ENCODE data around the gene TM2D1.
"Not testable (repeated sequence)": the region's sequence is repeated elsewhere in the genome, so short reads cannot be mapped to it uniquely, and the experiment has no call there.

Gene TM2D1

DNA sequence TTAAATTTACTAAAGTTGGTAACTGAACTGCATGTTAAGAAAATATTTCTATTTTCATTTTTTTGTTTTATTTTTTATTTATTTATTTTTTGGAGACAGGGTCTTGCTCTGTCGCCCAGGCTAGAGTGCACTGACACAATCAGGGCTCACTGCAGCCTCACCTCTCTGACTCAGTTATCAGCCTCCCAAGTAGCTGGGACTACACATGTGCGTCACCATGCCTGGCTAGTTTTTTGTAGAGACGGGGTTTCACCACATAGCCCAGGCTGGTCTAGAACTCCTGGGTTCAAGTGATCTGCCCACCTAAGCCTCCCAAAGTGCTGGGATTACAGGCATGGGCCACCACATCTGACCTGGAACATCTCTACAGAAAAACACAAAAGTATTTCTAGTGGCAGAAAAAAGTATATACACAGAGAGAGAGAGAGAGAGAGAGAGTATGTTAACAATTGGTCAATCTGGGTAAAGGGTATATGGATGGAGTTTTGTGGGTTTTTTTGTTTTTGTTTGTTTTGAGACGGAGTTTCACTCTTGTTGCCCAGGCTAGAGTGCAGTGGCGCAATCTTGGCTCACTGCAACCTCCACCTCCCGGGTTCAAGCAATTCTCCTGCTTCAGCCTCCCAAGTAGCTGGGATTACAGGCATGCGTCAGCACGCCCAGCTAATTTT lies 5.8 kb downstream of the TM2D1 start:
- DNase-seq (ENCODE audit: low read depth, low spot score): not testable (repeated sequence)

GRCh38 chr1:61711969-61712368 lies 13.0 kb downstream of the TM2D1 start:
- DNase-seq (ENCODE audit: low read depth, low spot score): no peak

DNA sequence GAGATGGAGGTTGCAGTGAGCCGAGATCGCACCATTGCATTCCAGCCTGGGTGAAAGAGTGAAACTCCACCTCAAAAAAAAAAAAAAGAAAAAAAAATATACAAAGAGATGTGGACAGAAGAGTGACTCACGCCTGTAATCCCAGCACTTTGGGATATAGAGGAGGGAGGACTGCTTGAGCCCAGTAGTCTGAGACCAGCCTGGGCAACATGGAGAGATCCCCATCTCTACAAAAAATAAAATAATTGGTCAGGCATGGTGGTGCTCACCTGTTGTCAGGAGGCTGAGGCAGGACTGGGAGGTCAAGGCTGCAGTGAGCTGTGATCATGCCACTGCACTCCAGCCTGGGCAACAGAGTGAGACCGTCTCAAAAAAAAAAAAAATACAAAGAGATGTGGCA lies 13.7 kb downstream of the TM2D1 start:
- DNase-seq (ENCODE audit: low read depth, low spot score): not testable (repeated sequence)

- no peak for DNase-seq (ENCODE audit: low read depth, low spot score)
These were observed 15.0 kb downstream of the TM2D1 start for GRCh38 chr1:61709908-61710289.

DNA sequence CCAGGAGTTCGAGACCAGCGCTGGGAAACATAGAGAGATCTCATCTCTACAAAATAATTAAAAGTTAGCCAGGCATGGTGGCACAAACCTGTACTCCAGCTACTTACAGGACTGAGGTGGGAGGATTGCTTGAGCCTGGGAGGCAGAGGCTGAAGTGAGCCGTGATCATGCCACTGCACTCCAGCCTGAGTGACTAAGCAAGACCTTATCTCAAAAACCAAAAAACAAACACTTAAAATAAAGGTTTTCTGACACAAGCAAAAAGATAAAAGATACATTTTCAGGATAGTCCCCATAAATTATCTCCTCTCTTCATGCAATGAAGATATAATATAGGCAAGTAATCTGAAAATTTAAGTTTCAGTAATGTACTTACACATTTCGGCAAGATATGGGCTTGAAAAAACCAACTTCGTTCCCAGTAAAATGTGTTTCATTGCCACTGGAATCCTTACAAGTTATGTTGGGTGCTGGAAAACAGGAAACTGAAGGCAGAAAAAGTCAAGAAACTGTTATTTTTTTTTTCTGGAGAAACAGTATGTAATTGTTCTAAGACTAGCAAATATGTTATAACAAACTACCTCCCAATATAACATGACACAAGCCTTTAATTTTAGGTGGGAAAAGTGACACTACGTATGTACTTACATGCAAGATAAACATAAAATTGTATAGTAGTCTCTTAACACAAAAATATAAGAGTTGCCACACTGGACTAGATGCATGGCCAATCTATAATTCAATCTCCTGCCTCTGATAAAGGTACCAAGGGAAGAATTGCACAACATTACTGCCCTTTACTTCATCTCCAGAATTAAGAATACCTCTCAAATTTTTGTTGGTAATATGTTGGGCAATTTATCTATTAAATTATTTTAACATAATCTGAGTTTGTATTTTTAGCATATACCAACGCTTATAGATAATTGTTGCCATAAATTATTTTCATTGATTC lies 15.7 kb downstream of the TM2D1 start:
- no peak for DNase-seq (ENCODE audit: low read depth, low spot score)

DNA sequence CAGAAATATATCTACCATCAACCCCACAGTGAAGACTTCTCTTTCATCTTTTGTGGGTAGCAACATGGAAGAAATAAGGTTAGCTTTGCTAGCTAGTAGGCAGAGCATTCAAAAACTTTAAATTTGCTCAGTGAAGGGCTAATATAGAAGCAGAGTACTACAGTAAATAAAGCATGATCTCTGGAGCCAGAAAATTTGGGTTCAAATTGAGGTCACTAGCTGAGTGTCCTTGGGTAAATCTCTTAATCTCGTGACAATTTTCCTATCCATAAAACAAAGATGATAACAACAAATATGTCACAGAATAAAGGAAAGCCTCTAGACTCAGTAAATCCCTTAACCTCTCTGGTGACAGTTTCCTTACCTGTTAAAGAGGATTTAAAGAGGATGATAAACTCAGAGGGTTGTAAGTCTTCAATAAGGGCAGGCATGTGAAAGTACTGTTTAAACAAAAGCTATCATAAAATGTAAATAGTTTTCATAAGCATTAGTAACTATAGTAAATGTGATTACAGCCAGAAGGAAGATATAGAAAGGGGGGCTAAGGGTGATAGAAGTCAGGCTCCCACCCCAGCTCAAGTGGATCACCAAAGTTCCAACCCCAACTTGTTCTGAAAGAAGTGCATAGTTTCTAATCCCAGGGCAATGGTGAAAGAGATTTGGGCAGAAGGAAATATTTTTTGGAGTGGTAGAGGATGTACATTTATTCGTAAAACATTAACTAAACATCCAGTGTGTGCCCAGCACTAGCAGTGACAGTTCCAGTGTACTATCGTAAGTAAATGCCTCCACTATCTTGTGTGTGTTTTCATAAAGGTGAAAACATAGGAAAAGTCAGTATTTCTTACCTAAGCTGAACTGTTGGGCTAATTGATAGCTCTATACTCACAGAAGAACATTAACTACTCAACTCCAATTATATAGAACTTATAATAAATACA lies 24.8 kb downstream of the TM2D1 start:
- no peak for DNase-seq (ENCODE audit: low read depth, low spot score)

- no peak for DNase-seq (ENCODE audit: low read depth, low spot score)
These were observed 32.7 kb downstream of the TM2D1 start for GRCh38 chr1:61692155-61692800.

DNA sequence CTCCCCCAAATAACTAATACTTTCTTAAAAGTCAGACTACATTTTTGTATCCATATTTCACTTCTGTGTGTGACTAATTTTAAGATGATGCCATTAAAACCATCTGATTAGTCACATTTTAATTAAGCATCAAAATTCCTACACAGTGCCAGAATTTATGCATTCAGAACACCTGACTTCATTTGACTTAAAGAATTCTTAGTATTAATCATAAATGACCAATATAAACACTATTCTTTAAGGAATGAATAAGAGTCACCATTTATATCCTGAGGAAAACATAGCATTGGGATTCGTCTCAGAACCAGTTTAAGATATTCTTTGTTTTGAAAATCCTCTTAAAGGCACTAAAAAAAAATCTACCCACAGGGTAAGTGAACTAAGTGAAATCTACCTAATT lies 37.0 kb downstream of the TM2D1 start:
- DNase-seq (ENCODE audit: low read depth, low spot score): no peak

DNA sequence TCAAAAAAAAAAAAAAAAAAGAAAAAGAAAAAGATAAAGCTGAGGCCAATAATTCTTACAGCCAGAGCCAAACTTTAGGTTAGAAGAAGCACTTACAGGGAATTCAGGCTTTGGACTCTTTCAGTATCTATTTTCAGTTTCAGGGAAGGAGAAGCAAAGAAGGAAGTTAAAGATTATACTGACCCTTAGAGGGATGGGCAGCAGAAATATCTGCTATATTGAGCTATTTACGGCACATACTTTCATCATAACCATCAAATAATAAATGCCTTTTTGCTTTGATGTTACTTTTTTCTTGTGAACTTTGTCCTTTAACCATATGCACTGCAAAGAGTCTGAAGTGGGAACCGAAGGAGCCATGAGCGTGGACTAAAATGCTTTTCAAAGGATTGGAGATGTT lies 42.0 kb downstream of the TM2D1 start:
- no peak for DNase-seq (ENCODE audit: low read depth, low spot score)

GRCh38 chr1:61680500-61680899 lies 44.4 kb downstream of the TM2D1 start:
- no peak for DNase-seq (ENCODE audit: low read depth, low spot score)

DNA sequence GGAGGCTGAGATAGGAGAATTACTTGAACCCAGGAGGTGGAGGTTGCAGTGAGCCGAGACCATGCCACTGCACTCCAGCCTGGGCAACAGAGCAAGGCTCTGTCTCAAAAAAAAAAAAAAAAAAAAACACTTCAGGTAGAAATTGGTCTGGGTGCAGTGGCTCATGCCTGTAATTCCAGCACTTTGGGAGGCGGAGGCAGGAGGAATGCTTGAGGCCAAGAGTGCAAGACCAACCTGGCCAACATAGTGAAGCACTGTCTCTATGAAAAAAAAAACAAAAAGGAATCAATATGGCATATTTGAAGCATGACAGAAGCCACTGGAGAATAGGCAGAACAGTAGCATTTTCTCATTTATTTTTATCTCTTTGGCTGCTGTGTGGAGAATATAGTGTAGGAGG lies 48.1 kb downstream of the TM2D1 start:
- not testable (repeated sequence) for DNase-seq (ENCODE audit: low read depth, low spot score)

DNA sequence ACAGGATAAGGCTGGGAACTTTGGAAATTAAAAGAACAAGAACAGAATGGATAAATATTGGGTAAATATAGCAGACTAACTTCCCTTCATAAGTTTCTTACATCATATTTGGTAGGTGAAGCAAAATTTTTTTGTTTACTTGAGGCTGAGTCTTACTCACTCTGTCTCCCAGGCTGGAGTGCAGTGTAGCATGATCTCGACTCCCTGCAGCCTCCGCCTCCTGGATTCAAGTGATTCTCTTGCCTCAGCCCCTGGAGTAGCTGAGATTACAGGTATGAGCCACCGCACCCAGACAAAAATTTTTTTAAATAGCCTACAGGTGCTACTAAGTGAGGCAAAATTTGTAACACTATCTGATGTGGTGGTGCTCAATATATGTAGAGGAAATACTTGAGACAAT lies 50.7 kb downstream of the TM2D1 start:
- no peak for DNase-seq (ENCODE audit: low read depth, low spot score)

- DNase-seq (ENCODE audit: low read depth, low spot score): no peak
These were observed 52.6 kb downstream of the TM2D1 start for GRCh38 chr1:61672376-61672775.

DNA sequence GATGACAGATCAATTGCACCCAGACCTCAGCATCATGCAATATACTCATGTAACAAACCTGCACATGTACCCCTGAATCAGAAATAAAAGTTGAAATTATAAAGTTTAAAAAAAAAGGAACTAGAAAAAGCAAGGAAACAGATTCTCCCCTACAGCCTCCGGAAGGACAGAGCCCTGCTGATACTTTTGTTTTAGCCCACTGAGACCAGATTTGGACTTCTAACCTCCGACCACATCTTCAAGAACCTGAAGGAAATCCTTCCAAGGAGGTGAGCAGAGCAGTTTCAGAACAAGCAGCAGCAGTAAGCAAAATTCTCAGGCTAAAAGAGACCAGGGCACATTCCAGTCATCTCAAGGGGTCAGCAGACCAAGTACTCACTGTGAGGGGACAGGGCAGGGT lies 54.5 kb downstream of the TM2D1 start:
- DNase-seq (ENCODE audit: low read depth, low spot score): no peak

DNA sequence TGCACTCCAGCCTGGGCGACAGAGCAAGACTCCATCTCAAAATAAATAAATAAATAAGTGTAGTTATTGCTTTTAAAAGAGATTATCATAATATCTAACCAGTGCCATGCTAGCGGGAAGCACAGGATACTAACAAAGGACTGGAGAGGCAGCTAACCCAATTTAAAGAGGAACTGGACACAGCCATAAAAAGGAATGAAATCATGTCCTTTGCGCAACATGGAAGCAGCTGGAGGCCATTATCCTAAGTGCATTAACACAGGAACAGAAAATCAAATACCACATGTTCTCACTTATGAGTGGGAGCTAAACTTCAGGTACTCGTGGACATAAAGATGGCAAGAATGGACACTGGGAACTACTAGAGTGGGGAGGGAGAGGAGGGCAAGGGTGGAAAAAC lies 54.9 kb downstream of the TM2D1 start:
- no peak for DNase-seq (ENCODE audit: low read depth, low spot score)

- no peak for DNase-seq (ENCODE audit: low read depth, low spot score)
These were observed 65.9 kb downstream of the TM2D1 start for GRCh38 chr1:61659061-61659460.

DNA sequence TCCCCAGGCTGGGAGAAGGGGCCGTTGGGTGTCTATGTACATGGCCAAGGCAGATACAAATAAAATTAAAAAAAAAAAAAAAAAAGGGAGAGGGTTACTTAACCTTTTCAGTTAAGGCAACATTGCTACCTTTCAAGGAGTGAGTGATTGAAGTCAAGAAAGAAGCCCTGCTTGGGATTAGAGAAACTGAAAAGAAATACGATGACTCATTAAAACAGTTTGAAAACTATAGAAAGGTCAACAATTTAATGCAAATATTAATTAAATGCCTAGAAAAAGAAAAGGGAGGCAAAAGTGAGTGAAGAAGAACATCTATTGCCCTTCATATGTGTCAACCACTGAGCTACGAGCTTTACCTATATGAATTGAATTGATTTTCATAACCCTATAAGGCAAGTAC lies 69.5 kb downstream of the TM2D1 start:
- no peak for DNase-seq (ENCODE audit: low read depth, low spot score)

DNA sequence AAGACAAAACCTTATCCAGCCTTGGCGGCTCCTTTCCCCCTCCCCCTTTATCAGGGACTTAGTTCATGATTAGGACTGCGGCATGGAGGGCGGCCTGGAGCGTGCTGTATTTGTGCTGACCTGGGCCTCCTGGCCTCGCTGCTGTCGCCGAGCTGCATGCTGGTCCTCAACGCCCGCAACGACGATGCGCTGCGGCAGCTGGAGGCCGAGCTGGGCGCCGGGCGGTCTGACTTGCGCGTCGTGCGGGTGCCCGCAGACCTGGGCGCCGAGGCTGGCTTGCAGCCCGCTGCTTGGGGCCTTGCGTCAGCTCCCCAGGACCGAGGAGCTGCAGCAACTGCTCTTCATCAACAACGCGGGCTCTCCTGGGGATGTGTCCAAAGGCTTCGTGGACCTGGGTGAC lies 70.9 kb downstream of the TM2D1 start:
- DNase-seq (ENCODE audit: low read depth, low spot score): no peak

DNA sequence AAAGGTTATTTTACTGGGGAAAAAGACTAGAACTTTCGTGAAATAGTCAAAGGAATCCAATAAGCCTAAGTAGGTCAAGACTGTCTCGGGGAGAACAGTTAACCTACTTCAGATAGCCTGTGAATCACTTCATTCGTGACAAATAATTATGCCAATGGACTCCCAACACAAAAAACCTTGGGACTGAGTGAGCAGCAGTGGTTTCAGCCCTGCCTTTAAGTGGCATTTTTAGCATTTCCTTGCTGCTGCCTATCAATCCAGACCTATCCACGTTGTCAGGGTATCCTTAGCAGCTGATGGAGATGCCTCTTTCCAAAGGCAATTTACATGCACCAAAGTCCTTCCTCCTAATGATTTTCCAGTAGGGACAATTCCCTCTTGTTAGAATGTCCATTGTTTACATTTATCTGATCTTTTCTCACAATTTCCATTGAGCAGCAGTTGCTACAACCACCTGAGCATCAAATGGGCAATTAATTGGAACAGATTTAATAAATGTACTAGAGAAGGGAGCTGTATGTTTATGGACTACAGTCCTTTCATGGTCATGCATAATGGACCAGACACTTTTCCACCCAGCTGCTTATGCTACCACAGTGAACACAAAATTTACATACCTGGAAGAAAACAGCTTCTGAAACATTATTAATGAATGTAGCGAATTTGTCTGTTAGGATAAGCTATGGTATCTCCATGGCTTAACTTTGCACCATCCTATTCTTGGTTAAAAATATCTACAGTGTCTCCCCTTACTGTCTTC lies 75.8 kb downstream of the TM2D1 start:
- no peak for DNase-seq (ENCODE audit: low read depth, low spot score)

DNA sequence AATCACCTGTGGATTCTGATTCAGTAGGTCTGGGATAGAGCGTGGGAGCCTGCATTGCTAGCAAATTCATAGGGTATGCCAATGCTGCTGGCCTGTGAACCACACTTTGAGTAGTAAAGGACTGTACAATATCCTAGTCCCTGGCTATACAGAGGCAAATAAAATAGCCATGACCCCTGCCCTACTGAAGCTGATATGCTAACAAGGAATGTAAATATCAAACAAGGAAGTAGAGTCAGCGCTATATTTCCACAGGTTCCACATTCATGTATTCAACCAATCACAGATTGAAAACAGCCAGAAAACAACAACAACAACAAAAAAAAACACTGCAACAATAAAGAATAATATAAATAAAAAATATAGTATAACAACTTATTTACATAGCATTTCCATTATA lies 77.8 kb downstream of the TM2D1 start:
- DNase-seq (ENCODE audit: low read depth, low spot score): no peak

DNA sequence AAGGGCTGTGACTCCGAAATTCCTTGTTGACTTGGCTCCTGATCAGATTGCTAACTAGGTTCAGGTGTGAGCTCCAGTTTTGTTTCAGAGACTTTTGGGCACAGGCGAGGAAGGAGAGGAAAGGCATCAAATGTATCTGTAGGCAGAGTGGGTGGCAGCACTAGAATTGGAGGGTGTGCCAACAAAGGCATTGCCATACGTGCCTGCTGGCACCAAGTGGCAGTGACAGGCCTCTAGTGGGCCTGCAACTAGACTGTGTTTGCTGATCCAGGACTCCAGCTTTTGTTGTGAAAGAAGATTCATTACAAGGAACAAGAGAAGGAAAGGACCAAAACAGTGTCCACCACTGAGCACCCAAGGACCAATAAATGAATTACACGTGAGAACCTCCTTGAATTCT lies 79.5 kb downstream of the TM2D1 start:
- no peak for DNase-seq (ENCODE audit: low read depth, low spot score)

All from activated CD4-positive, CD25-positive, alpha-beta regulatory T cell treated with anti-CD3 and anti-CD28 coated beads, Interleukin-2, amount 50 U/mL, for 16 hours (primary cell).